CD14-positive monocyte (primary cell): Measurements from ENCODE around the gene UBQLN1. TPM values are rescaled to one million over a fixed set of nuclear protein-coding genes. Genes with fewer than 3 reads are reported as not detected.

Experiments
- DNase-seq, 3 donors: peaks; one replicate each; pipeline ENCODE4 v3.0.0-alpha.2; 2011 to 2022
- H2AFZ ChIP-seq: 2 replicates; pipeline ENCODE4 v1.6.0; 2012; ENCODE audit warnings: mild to moderate bottlenecking, low read depth, low read length, inconsistent platforms; ENCODE audit not compliant: insufficient read depth, poor library complexity, severe bottlenecking
- H3K27ac ChIP-seq, 2 donors: 1 replicate in 1 of 2; 2 replicates in 1 of 2; pipeline ENCODE4 v1.5.1; 2012 to 2013; ENCODE audit warnings: low read length in 2 of 2, control low read depth in 1 of 2, inconsistent platforms in 1 of 2, low read depth in 1 of 2, mild to moderate bottlenecking in 1 of 2
- H3K27me3 ChIP-seq, 2 donors: one replicate each; pipeline versions ENCODE4 v1.6.0 to v1.6.1; 2011 to 2013; ENCODE audit warnings: low read length in 2 of 2; ENCODE audit not compliant: control insufficient read depth in 2 of 2, insufficient read depth in 2 of 2
- H3K36me3 ChIP-seq, 2 donors: replicated peaks in 1 of 2; 1 replicate in 1 of 2; 2 replicates in 1 of 2; pipeline versions ENCODE4 v1.5.1 to v1.6.1; 2012 to 2013; ENCODE audit warnings: low read length in 2 of 2, control low read depth in 1 of 2, inconsistent platforms in 1 of 2, mild to moderate bottlenecking in 1 of 2; ENCODE audit not compliant: insufficient read depth in 2 of 2, control insufficient read depth in 1 of 2
- H3K4me1 ChIP-seq, 2 donors: 1 replicate in 1 of 2; 2 replicates in 1 of 2; pipeline versions ENCODE4 v1.5.1 to v1.6.1; 2012 to 2013; ENCODE audit warnings: low read length in 2 of 2, control low read depth in 1 of 2, inconsistent platforms in 1 of 2, mild to moderate bottlenecking in 1 of 2, moderate library complexity in 1 of 2; ENCODE audit not compliant: insufficient read depth in 2 of 2, control insufficient read depth in 1 of 2
- H3K4me2 ChIP-seq: replicated peaks from 2 replicates; pipeline ENCODE3; 2012; ENCODE audit warnings: low read length, moderate library complexity, mild to moderate bottlenecking; ENCODE audit not compliant: poor library complexity, severe bottlenecking; ENCODE audit errors: extremely low read depth
- H3K4me3 ChIP-seq, 3 experiments: fragments of 200-600 bp in 1 of 3; sonication (generic) in 1 of 3; replicated peaks in 1 of 3; 1 replicate in 2 of 3; 2 replicates in 1 of 3; pipeline ENCODE4 v1.5.1; 2011 to 2013; ENCODE audit warnings: low read length in 3 of 3, mild to moderate bottlenecking in 3 of 3, control low read depth in 2 of 3, low read depth in 2 of 3, inconsistent platforms in 1 of 3, moderate library complexity in 1 of 3
- H3K79me2 ChIP-seq: 2 replicates; pipeline ENCODE4 v1.6.0; 2012; ENCODE audit warnings: mild to moderate bottlenecking, control low read depth, inconsistent platforms, low read length, moderate library complexity; ENCODE audit not compliant: insufficient read depth
- H3K9ac ChIP-seq: 2 replicates; pipeline ENCODE4 v1.6.0; 2017; ENCODE audit warnings: low read length, mild to moderate bottlenecking; ENCODE audit not compliant: insufficient read depth, poor library complexity, severe bottlenecking
- H3K9me3 ChIP-seq, 2 donors: replicated peaks in 1 of 2; 1 replicate in 1 of 2; 2 replicates in 1 of 2; pipeline versions ENCODE4 v1.5.1 to v1.6.1; 2012 to 2013; ENCODE audit warnings: low read length in 2 of 2, control low read depth in 1 of 2; ENCODE audit not compliant: control insufficient read depth in 1 of 2, insufficient read depth in 1 of 2
- H4K20me1 ChIP-seq: 2 replicates; pipeline ENCODE4 v1.6.0; 2012; ENCODE audit warnings: mild to moderate bottlenecking, low read length, control low read depth, moderate library complexity; ENCODE audit not compliant: insufficient read depth
- H3K27ac Mint-ChIP-seq, 7 donors: one replicate each; pipeline ENCODE4 v1.8.0; 2020; ENCODE audit warnings: mild to moderate bottlenecking in 7 of 7, mixed read lengths in 7 of 7, moderate library complexity in 6 of 7, inconsistent platforms in 2 of 7
- H3K27me3 Mint-ChIP-seq, 3 donors: one replicate each; pipeline ENCODE4 v1.8.0; 2021 to 2022; ENCODE audit warnings: low read depth in 3 of 3, mild to moderate bottlenecking in 3 of 3, mixed read lengths in 3 of 3, moderate library complexity in 3 of 3, inconsistent platforms in 1 of 3
- H3K36me3 Mint-ChIP-seq, 2 donors: one replicate each; pipeline ENCODE4 v1.8.0; 2020; ENCODE audit warnings: mixed read lengths in 2 of 2, inconsistent platforms in 1 of 2, mild to moderate bottlenecking in 1 of 2
- H3K4me1 Mint-ChIP-seq: one replicate; pipeline ENCODE4 v1.8.0; 2020; ENCODE audit warnings: mild to moderate bottlenecking, mixed read lengths
- H3K4me3 Mint-ChIP-seq, 2 donors: one replicate each; pipeline ENCODE4 v1.8.0; 2020; ENCODE audit warnings: mild to moderate bottlenecking in 2 of 2, mixed read lengths in 2 of 2, moderate library complexity in 1 of 2
- H3K9me3 Mint-ChIP-seq, 7 donors: one replicate each; pipeline ENCODE4 v1.8.0; 2020 to 2022; ENCODE audit warnings: mixed read lengths in 7 of 7, mild to moderate bottlenecking in 6 of 7, moderate library complexity in 6 of 7, inconsistent platforms in 2 of 7
- CTCF ChIP-seq: fragments of 200-600 bp; IDR thresholded peaks from one replicate; pipeline ENCODE4 v1.8.0; 2022; ENCODE audit warnings: antibody characterized with exemption, mild to moderate bottlenecking
- WGBS: methylation state at CpG from one replicate; pipeline ENCODE4 v1.1.5; 2013; ENCODE audit warnings: missing lambda C conversion rate; ENCODE audit not compliant: insufficient coverage; 5-methylcytosine and 5-hydroxymethylcytosine counted together
- intact Hi-C, 2 donors: fragments of 100-400 bp; cut with micrococcal nuclease; formaldehyde crosslinking; loops; one replicate each; pipeline versions ENCODE4 v1.15.0 to v1.15.1; 2023
- polyA plus RNA-seq, 3 donors: library from polyadenylated mRNA; depleted of rRNA in 1 of 3; unstranded in 2 of 3; stranded (reverse) in 1 of 3; fragments of 300-500 nt in 2 of 3; fragments of >200 nt in 1 of 3; fragmentation: Illumina TruSeq in 2 of 3; gene quantifications; 1 replicate in 2 of 3; 2 replicates in 1 of 3; pipeline ENCODE4 v1.2.3, GENCODE V29; 2012 to 2021

The UBQLN1 gene
- polyA plus RNA-seq, 3 donors: 45.9 to 52.9 (median 46.9) TPM

- Histone ChIP-seq H3K9ac (peak overlapping the region; percentile 98), H3K36me3 (no peaks in the 10 kb centered on the region), H2AFZ (peak overlapping the region; percentile 84), H3K4me3 (peak overlapping the region; percentile 49 to 96 (median 90)), H3K79me2 (peaks cover 39% of the 10 kb centered on the region), H3K4me1 (peaks cover 15 to 26% of the 10 kb centered on the region in 2 donors), H3K27me3 (no peaks in the 10 kb centered on the region), H3K27ac (peak overlapping the region; percentile 99 to 100), H3K4me2 (peak overlapping the region; percentile 87), H3K9me3 (no peaks in the 10 kb centered on the region), H4K20me1 (peaks cover 29% of the 10 kb centered on the region)
- intact Hi-C loops: loop anchor here (5.0 to 10.0 kb wide), 3 partner anchors 216 to 276 kb away; partner anchors contain the start of genes HNRNPK (in 1 of the 2), KIF27 (in 1 of the 2) and RMI1 (in 1 of the 2)
- Mint-ChIP-seq H3K9me3 (peaks cover 0 to 6% (median 2%) of the 10 kb centered on the region in 7 donors), H3K4me3 (peak overlapping the region; percentile 96 to 98), H3K36me3 (peaks cover 0 to 12% of the 10 kb centered on the region in 2 donors), H3K27ac (peak overlapping the region; percentile 100), H3K4me1 (peaks cover 32% of the 10 kb centered on the region), H3K27me3 (peaks cover 0 to 1% (median 0%) of the 10 kb centered on the region in 3 donors)
- DNase-seq: peak; percentile 92 to 94 (median 93)
- peak; percentile 7 for TF ChIP-seq CTCF
- 0% methylated on average over 9 of the region's 20 CpGs for WGBS
These were observed 879 bp upstream of the UBQLN1 start for GRCh38 chr9:83708515-83709158.

- H3K4me3 ChIP-seq: peak overlapping the region; percentile 49 to 96 (median 90)
- H3K27me3 Mint-ChIP-seq: peaks cover 0 to 1% (median 0%) of the 10 kb centered on the region in 3 donors
- peaks cover 15 to 26% of the 10 kb centered on the region in 2 donors for H3K4me1 ChIP-seq
- peak overlapping the region; percentile 84 for H2AFZ ChIP-seq
- H3K9ac ChIP-seq: peak overlapping the region; percentile 98
- H3K4me2 ChIP-seq: peak overlapping the region; percentile 87
- H3K27ac ChIP-seq: peak overlapping the region; percentile 99 to 100
- H3K9me3 Mint-ChIP-seq: peaks cover 0 to 6% (median 1%) of the 10 kb centered on the region in 7 donors
- H3K4me1 Mint-ChIP-seq: peaks cover 33% of the 10 kb centered on the region
- no peaks in the 10 kb centered on the region for H3K36me3 ChIP-seq
- H3K36me3 Mint-ChIP-seq: peaks cover 0 to 12% of the 10 kb centered on the region in 2 donors
- peak overlapping the region; percentile 96 to 98 for H3K4me3 Mint-ChIP-seq
- peaks cover 41% of the 10 kb centered on the region for H4K20me1 ChIP-seq
- intact Hi-C loops: loop anchor here (5.0 to 10.0 kb wide), 3 partner anchors 217 to 277 kb away; partner anchors contain the start of genes HNRNPK (in 1 of the 2), KIF27 (in 1 of the 2) and RMI1 (in 1 of the 2)
- DNase-seq: peak in 1 of 3 donors; percentile 60
- no peaks in the 10 kb centered on the region for H3K27me3 ChIP-seq
- H3K79me2 ChIP-seq: peaks cover 51% of the 10 kb centered on the region
- no peaks in the 10 kb centered on the region for H3K9me3 ChIP-seq
- 0% methylated on average over 26 of the region's 26 CpGs for WGBS
- TF ChIP-seq CTCF: no peak
- H3K27ac Mint-ChIP-seq: peak overlapping the region; percentile 100
These were observed 315 bp downstream of the UBQLN1 start for GRCh38 chr9:83707518-83707767.
